ENCODE measurements around the gene GFER.
"Not testable (repeated sequence)": the region's sequence is repeated elsewhere in the genome, so short reads cannot be mapped to it uniquely, and the experiment has no call there.

GFER gene

DNA sequence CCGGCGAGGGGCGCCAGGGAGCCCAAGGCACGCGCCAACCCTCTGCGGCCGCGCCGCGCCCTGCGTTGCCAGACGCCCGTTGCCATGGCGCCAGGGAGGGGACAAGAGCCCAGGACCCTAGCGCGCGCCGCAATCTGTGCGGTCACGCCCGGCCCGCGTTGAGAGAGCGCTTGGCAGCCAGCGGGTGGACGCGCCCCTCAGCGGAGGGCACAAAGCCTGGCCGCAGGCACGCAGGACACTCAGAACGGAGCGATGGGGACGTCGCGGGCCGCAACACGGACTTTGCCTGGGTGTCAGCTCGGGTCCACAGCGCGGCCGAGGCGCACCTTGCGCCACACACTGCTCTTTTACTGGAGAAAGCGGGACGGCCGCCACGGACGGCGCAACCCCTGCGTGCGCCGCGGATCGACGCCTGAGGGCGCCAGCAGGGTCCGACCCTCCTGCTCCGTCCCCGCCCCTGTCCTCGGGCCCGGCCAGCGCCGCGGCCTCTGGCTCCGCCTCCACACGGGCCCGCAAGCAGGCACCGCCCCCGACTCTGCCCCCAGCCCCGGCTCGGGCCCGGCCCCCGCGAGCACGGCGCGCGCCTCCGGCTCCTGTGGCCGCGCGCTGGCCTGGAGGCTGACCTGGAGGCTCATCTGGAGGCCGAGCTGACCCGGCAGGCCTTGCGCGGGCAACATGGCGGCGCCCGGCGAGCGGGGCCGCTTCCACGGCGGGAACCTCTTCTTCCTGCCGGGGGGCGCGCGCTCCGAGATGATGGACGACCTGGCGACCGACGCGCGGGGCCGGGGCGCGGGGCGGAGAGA lies at the start of gene GFER:
TSS of gene GFER (plus strand) at position 650 of the 803 bp plus-strand sequence. CDS start at position 676, 26 bp downstream.
- DNase-seq (ENCODE audit: low read depth), result peak; percentile 84

GRCh38 chr16:1936945-1937479 lies 47.0 kb upstream of the GFER start:
- no peak for DNase-seq (ENCODE audit: low read depth)

DNA sequence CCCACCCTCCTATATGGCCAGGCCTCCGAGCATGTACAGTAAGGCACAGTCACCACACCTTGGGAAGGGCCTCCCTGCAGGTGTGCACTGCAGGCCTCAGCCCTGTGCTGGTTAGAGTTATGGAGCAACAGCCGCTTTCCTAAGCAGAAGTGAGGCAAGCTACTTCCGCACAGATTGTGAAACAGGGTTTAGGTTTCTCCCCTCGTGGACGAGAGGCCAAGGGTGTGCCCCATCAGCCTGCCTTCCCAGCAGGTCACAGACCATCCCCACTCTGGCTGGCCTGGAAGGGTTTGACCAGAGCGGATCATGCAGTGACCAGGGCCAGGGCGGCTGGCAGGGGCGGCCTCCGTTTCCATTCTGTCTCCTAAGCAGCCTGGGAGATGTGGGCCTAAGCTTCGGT lies 45.7 kb upstream of the GFER start:
- DNase-seq (ENCODE audit: low read depth), result no peak

DNA sequence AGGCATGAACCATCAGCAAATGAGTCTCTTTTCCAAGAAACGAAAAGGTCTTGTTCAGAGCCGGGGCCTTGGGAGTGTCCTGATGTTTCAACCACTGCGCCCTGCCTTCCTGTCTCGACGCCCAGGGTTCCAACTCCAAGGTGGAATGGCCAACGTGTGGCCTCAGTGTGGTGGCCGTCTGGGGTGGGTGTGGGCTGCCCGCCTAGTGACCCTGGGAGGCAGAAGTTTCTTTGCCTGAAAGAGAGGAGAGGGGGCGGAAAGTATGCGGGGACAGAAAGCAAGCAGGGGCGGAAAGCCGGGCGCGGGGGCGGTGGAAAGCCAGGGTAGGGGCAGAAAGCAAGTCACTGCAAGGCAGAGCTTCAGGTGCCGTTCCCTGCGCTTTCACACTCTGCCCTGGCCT lies 45.1 kb upstream of the GFER start:
- no peak for DNase-seq (ENCODE audit: low read depth)

GRCh38 chr16:1939833-1940232 lies 44.2 kb upstream of the GFER start:
- not testable (repeated sequence) for DNase-seq (ENCODE audit: low read depth)

DNA sequence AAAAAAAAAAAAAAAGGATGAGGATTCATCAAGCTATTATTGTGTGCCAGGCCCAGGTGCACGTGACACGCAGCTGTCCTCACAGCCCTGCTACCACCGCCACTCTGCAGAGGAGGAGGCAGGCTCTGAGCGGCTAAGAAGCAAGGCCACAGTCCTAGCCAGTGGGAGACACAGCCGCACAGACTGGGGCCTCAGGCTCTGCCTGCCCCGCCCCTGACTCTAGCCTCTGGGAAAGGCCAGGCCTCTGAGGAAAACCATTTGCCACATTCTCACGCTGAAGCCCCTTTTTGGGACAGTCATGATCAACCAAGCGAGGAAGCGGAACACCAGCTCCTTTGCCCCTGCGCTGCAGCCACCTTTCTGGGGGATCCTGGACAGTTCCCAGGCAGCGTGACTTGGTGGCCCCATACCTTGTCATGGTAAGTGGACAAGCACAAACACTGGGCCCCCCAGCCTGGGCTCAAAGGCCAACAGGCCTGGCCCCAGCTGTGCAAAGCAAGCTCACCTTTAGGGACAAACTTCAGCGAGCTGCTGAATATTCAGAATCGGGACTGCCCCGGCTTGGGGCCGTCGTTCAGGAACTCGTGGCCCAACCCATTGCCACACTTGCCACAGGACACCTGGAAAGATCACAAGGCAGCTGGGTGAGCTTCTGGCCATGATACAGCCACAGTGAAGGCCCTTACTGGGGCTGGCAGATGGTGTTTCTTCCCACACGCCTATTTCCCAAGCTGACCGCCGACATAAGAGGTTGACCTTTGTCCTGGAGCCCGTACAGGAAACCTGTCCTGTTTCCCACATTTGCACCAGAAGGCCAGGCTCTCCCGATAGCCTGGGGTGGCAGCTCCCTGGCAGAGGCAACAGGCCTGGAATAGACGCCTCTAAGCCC lies 43.5 kb upstream of the GFER start:
- DNase-seq (ENCODE audit: low read depth), result no peak

DNA sequence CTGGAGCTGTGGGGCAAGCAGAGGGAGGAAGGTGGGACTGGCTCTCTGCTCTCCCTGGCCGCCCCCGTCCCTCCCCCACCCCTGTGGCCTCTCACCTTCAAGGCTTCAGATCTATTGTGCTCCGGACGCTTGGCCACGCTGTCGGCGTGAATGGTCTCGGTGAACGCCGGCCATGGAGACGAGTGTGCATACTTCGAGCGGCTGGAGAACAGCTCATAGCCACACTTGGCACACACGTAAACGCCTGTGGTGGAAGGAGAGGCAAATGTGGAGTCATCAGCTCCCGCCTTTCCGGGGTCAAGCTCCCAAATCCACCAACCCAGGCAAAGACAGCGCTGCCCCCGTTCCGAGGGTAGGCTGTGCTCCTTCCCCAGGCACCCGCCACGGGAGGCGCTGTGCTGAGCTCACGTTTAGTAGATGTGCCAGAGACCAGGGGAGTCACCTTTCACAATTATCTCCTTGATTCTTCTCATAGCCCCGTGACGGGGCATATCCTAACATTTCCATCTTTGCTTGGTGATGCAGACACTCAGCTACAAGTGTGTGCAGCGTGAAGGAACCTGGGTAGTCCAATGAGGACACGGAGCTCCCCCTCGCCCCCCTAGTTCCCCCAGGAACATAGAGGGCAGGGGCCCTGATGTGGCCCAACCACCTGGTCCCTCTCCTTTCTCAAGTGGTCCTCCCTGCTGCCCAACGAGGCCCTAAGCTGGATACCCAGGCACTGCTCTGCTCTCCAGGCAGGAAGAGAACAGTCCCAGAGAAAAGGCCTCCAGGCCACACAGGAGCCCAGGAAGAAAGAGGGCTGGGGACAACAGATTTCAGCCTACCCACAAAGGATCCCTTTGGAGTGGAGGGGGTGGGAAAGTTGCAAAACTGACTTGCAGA lies 42.6 kb upstream of the GFER start:
- DNase-seq (ENCODE audit: low read depth), result no peak

DNA sequence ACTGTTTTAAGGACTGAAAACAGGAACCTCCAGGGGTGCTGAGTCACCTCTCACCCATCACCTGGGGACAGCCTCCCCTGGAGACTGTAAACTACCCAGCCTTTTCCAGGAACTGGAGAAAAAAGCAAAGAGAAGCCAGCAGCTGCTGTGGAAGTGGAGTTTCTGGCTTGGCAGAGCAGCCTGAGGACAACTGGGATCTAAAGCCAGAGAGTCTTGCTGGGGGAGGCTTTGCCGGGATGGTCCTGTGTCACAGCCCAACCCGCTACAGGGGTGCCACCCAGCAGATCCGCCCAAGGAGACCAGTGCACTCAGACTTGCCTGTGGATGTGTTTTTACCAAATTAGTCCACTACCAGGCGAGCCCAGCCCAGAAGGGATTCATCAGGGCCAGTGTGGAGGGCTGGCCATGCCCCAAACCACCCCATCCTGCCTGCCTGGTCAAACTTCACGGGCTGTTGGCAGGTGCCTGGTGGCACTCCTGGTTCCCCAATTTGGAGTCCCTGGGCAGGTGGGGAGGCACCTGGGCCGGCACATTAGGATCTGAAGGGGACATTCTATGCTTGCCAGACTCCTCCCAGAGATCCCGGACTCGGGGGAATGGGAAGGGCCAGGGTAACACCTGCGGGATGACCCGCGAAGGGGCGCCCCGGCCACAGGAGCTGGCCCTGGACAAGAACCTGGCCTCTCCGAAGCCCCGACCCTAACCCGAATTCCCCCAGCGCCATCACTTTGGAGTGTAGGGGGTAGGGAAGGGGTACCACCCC lies 41.8 kb upstream of the GFER start:
- no peak for DNase-seq (ENCODE audit: low read depth)

DNA sequence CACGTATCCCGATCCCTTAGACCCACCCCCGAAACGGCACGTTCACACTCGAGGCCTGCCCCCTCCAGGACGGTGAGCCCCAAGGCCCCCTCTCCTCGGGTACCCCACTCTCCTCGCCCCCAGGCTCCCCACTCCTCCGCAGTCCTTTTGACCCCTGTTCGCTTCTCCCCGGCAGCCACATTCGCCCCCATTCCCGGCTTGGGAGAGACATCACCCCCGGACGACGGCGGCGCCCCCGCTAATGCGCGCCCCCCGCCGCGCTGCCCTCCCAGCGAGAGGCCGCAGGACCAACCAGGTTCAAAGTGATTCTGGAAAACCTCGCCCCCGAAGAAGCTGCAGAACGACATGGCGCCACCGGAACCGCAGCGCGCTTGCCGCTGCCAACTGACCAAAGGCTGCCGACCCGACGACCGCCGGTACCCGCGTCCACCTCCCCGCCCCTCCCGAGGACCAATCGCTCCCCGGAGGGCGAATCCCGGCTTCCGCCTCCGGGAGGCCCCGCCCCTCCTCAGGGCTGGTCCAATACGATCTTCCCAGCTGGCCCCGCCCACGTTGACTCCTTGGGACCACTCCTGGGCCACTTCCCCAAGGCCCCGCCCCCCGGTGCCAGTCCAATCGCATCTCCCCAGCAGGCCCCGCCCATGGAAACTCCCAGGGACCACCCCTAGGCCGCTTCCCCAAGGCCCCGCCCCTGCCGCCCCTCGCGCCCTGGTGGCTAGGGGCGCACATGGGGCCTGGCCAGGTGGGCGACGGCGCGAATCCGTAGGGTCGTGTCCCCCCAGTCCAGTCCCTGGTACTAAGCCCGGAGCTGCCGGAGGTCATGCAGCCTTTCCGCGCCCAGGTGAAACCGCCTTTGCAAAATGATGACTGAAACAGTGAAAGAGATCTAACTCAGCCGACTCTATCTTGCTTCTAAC lies 40.9 kb upstream of the GFER start, which contains the start of gene MSRB1:
TSS of gene MSRB1 (minus strand) at position 390 of the 917 bp plus-strand sequence. CDS start at position 347, 43 bp downstream.
- peak; percentile 97 for DNase-seq (ENCODE audit: low read depth)

DNA sequence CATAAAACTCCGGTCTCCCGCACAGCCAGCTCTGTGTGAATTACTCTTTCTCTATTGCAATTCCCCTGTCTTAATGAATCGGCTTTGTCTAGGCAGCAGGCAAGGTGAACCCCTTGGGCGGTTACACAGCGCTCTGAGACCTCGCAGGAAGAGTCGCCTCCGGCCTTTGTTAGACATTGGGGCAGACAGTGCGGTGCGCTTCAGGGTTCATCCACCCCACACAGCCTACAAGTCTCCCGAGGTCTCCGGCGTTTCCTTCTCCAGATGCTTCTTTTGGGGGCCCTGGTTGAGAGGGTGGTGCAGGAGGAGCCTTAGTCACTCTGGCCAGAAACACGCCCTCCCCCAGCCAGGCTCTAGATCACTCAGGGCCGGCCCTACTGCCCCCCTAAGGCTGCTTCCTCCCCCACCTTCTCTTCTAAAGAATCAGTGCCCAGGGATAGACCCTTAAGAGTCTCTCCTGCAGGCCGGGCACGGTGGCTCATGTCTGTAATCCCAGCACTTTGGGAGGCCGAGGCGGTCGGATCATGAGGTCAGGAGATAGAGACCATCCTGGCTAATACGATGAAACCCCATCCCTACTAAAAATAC lies 39.3 kb upstream of the GFER start:
- DNase-seq (ENCODE audit: low read depth), result no peak

- no peak for DNase-seq (ENCODE audit: low read depth)
Measured at GRCh38 chr16:1945559-1946391, 38.2 kb upstream of the GFER start.

DNA sequence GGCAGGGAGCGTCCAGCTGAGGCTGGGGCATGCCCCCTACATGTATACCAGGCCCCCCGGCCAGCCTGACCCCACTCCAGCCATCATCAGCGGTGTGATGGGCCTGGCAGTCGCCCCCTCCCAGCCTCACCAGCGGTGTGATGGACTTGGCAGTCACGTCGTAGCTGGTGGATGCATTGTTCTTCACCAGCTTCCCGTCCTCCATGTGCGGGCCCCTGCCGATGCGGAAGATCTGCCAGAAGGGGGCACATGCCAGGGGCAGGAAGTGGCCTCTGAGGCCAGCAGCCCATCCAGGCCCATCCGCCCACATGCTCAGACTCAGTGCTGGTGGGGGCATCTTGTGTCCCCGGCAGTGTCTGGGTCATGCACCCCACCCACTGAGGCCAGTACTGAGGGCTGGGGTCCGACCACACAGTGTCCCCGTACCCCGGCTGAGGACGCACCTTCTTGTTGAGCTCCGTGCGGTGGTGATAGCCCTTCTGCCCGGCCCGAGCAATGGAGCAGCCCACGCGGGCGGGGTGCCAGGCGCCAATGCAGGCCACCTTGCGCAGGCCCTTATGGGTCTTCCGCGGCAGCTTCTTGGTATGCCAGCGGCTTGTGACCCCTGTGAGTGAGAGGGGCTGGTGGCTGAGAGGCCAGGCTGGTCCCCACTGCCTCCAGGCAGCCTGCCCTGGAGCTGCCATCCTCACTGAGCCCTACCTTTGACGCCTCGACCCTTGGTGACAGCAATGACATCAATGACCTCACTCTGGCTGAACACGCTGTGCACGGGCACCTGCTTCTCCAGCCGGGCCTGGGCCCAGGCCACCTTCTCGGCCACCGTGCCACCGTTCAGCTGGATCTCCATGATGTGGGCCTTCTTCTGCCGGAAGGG lies 37.3 kb upstream of the GFER start:
- no peak for DNase-seq (ENCODE audit: low read depth)

DNA sequence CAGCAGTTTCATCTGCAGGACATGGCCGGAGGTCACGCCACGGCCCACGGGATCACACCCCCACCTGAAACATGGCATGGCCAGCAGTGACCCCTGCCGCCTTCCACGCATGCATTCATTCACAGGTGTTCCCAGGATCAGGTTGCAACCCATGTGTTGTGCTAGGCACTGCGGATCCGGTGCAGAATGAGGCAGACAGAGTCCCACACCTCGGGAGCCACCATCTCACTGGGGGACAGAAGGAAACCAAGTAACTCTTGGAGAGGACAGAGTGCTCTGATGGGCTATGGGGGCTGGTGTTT lies 36.7 kb upstream of the GFER start:
- DNase-seq (ENCODE audit: low read depth), result no peak

DNA sequence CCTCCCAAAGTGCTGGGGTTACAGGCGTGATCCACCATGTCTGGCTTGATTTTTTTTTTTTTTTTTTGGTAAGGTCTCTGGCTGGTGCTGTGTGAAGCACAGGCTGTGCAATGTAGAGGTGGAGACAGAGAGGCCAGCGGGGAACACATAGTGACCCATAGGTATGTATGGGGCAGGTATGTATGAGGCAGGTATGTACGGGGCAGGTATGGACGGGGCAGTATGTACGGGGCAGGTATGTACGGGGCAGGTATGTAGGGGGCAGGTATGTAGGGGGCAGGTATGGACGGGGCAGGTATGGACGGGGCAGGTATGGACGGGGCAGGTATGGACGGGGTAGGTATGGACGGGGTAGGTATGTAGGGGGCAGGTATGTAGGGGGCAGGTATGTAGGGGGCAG lies 34.5 kb upstream of the GFER start:
- no peak for DNase-seq (ENCODE audit: low read depth)

- DNase-seq (ENCODE audit: low read depth), result no peak
Measured at GRCh38 chr16:1950047-1950446, 33.9 kb upstream of the GFER start.

- DNase-seq (ENCODE audit: low read depth), result no peak
Measured at GRCh38 chr16:1950559-1950958, 33.4 kb upstream of the GFER start.

DNA sequence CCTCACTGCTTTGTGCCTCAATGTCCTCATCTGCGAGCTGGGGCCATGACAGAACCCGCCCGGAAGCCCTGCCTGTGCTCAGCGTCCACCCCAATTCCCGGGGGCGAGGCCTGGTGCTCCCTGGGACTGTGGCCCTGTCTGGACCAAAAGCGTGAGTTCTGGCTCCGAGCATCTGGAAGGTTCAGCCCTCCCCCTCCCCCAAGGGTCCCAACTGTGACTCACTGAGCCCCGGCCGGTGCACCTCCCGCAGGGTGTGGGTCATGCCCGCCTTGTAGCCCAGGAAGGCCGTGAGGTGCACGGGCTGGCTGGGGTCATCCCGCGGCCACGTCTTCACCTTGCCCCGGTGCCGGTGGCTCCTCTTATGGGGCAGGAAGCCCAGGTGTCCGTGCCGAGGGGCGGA lies 30.3 kb upstream of the GFER start:
- DNase-seq (ENCODE audit: low read depth), result no peak
